GM12801 (cell line): ENCODE measurements around the gene ZNF451.

ENCODE experiments used
- CTCF ChIP-seq: IDR thresholded peaks from one replicate; pipeline ENCODE4 v1.5.1; 2011; ENCODE audit warnings: control low read depth; ENCODE audit not compliant: insufficient read length; ENCODE audit errors: extremely low read depth

ZNF451 gene

DNA sequence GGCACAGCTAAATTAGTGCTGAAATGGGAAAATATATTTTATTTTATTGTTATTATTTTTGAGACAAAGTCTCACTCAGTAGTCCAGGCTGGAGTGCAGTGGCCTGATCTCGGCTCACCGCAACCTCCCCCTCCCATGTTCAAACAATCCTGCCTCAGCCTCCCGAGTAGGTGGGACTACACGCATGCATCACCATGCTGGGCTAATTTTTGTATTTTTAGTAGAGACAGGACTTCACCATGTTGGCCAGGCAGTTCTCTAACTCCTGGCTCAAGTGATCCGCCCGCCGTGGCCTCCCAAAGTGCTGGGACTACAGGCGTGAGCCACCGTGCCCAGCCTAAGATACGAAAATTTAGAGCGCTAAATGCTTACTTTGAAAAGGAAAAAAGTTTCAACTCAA lies 127.3 kb downstream of the ZNF451 start:
- TF ChIP-seq CTCF, result no peak
